Endothelial cell of umbilical vein (primary cell): ENCODE data around the gene ACSS2. TPM values are rescaled to one million over a fixed set of nuclear protein-coding genes. Genes with fewer than 3 reads are reported as not detected.

Experiments
- BruUV-seq: library from RNA; stranded (reverse); fragments of 400-500 nt; replicated peaks from 2 replicates; lab custom pipeline; 2021; lab: Mats Ljungman, UMichigan
- CTCF ChIA-PET: fragments of 300-600, 350-600 bp; sonication (Branson Sonifier 250); formaldehyde crosslinking; loops from one replicate; lab custom pipeline; 2021; ENCODE audit warnings: antibody characterized with exemption, inconsistent platforms; lab: Charles Lee
- POLR2A ChIA-PET: fragments of 300-600, 350-600 bp; sonication (Branson Sonifier 250); formaldehyde crosslinking; loops from one replicate; lab custom pipeline; 2021; ENCODE audit warnings: antibody characterized with exemption, inconsistent platforms; lab: Charles Lee
- DNase-seq: peaks from one replicate; pipeline ENCODE4 v3.0.0-alpha.2; 2011; ENCODE audit warnings: low read depth, low spot score
- FAIRE-seq: peaks from 2 replicates; lab custom pipeline; 2011; peaks lifted over from hg19 to GRCh38; lab: Jason Lieb, UNC
- H2AFZ ChIP-seq: 2 replicates; pipeline ENCODE4 v1.6.0; 2012; ENCODE audit warnings: low read depth, low read length, control low read depth, inconsistent platforms
- H3K27ac ChIP-seq: 2 replicates; pipeline ENCODE4 v1.5.1; 2011; ENCODE audit warnings: low read depth, mild to moderate bottlenecking, control low read depth, low read length, moderate library complexity; ENCODE audit not compliant: insufficient read depth
- H3K27me3 ChIP-seq, 2 experiments: 2 replicates each; pipeline versions ENCODE4 v1.6.0 to v1.6.1; 2011; ENCODE audit warnings: low read length in 2 of 2, mixed read lengths in 1 of 2; ENCODE audit not compliant: control insufficient read depth in 2 of 2, insufficient read depth in 2 of 2
- H3K36me3 ChIP-seq, 2 experiments: 2 replicates in 1 of 2; 3 replicates in 1 of 2; pipeline ENCODE4 v1.5.1; 2011; ENCODE audit warnings: low read length in 2 of 2, mild to moderate bottlenecking in 1 of 2, moderate library complexity in 1 of 2; ENCODE audit not compliant: control insufficient read depth in 2 of 2, insufficient read depth in 2 of 2; ENCODE audit errors: extremely low read depth in 1 of 2
- H3K4me1 ChIP-seq: 3 replicates; pipeline ENCODE4 v1.5.1; 2011; ENCODE audit warnings: mild to moderate bottlenecking, low read length; ENCODE audit not compliant: control insufficient read depth, insufficient read depth; ENCODE audit errors: extremely low read depth
- H3K4me2 ChIP-seq: 2 replicates; pipeline ENCODE4 v1.6.1; 2011; ENCODE audit warnings: low read length, control low read depth, mixed read lengths; ENCODE audit not compliant: insufficient read depth
- H3K4me3 ChIP-seq, 3 experiments: fragments of 200-600 bp in 1 of 3; sonication (generic), shearing (Covaris generic) in 1 of 3; replicated peaks in 1 of 3; 2 replicates each; pipeline ENCODE4 v1.5.1; 2011 to 2016; ENCODE audit warnings: control low read depth in 3 of 3, low read length in 3 of 3, mild to moderate bottlenecking in 2 of 3, inconsistent platforms in 1 of 3, low read depth in 1 of 3, moderate library complexity in 1 of 3; ENCODE audit not compliant: insufficient read depth in 1 of 3
- H3K79me2 ChIP-seq: 2 replicates; pipeline ENCODE4 v1.6.0; 2012; ENCODE audit warnings: low read length, inconsistent platforms; ENCODE audit not compliant: control insufficient read depth, insufficient read depth
- H3K9ac ChIP-seq: replicated peaks from 2 replicates; pipeline ENCODE3; 2011; ENCODE audit warnings: low read length, control low read depth; ENCODE audit not compliant: insufficient read depth; ENCODE audit errors: extremely low read depth
- H3K9me1 ChIP-seq: replicated peaks from 3 replicates; pipeline ENCODE4 v1.6.0; 2011; ENCODE audit warnings: mild to moderate bottlenecking, low read length; ENCODE audit not compliant: control insufficient read depth, insufficient read depth; ENCODE audit errors: extremely low read depth
- H3K9me3 ChIP-seq: replicated peaks from 2 replicates; pipeline ENCODE4 v1.5.1; 2012; ENCODE audit warnings: low read length, inconsistent platforms; ENCODE audit not compliant: control insufficient read depth, insufficient read depth
- H4K20me1 ChIP-seq: replicated peaks from 2 replicates; pipeline ENCODE3; 2011; ENCODE audit warnings: mild to moderate bottlenecking, low read length; ENCODE audit not compliant: control insufficient read depth, insufficient read depth; ENCODE audit errors: extremely low read depth
- EZH2 ChIP-seq: IDR thresholded peaks from 2 replicates; pipeline ENCODE4 v1.6.1; 2012; ENCODE audit warnings: borderline replicate concordance, low read depth, mild to moderate bottlenecking, moderate library complexity, low read length, inconsistent platforms; ENCODE audit not compliant: severe bottlenecking
- FOS ChIP-seq: IDR thresholded peaks from 2 replicates; pipeline ENCODE4 v1.6.1; 2011; ENCODE audit warnings: mild to moderate bottlenecking, low read length, moderate library complexity, borderline replicate concordance; ENCODE audit not compliant: insufficient read depth
- GATA2 ChIP-seq: IDR thresholded peaks from 2 replicates; pipeline ENCODE4 v1.7.0; 2011; ENCODE audit warnings: low read depth, mild to moderate bottlenecking, moderate library complexity, mixed read lengths, low read length; ENCODE audit not compliant: insufficient read length, insufficient read depth
- JUN ChIP-seq: IDR thresholded peaks from 2 replicates; pipeline ENCODE4 v1.6.1; 2011; ENCODE audit warnings: borderline replicate concordance, low read depth; ENCODE audit not compliant: insufficient read length, insufficient read depth
- MYC ChIP-seq: IDR thresholded peaks from one replicate; pipeline ENCODE4 v1.6.1; 2011; ENCODE audit warnings: mild to moderate bottlenecking, low read depth, low read length
- POLR2A ChIP-seq: IDR thresholded peaks from 2 replicates; pipeline ENCODE4 v1.6.1; 2012; ENCODE audit warnings: low read depth, mild to moderate bottlenecking, control low read depth, low read length
- POLR2AphosphoS5 ChIP-seq: IDR thresholded peaks from 2 replicates; pipeline ENCODE4 v1.6.1; 2012; ENCODE audit warnings: low read depth, mild to moderate bottlenecking, control low read depth, low read length, moderate library complexity; ENCODE audit not compliant: insufficient read depth
- dilution Hi-C: fragments of 300-500 bp; cut with MboI; formaldehyde crosslinking; loops from one replicate; pipeline ENCODE4 v1.15.0; 2019; ENCODE audit warnings: low sequenced_read_pairs; ENCODE audit not compliant: extremely low pct_ligation_motif_present
- intact Hi-C: fragments of 100-400 bp; cut with micrococcal nuclease; formaldehyde crosslinking; loops from one replicate; pipeline ENCODE4 v1.10.0; 2022
- polyA plus RNA-seq, 4 experiments: library from polyadenylated mRNA; depleted of rRNA in 3 of 4; stranded (reverse) in 3 of 4; unstranded in 1 of 4; fragments of >200 nt; gene quantifications; 2 replicates each; pipeline versions ENCODE4 v1.2.1 to v1.2.3, GENCODE V29; 2011 to 2012; ENCODE audit warnings: missing spikeins in 1 of 4
- total RNA-seq: library from RNA; stranded (reverse); gene quantifications from 2 replicates; pipeline ENCODE4 v1.2.3, GENCODE V29; 2021
- TF ChIP-seq, protein P1 (sequence below): IDR thresholded peaks from 2 replicates; pipeline ENCODE4 v1.6.1; 2011; ENCODE audit not compliant: insufficient read depth, insufficient read length
- TF ChIP-seq, protein P2 (sequence below), 2 donors: IDR thresholded peaks; 1 replicate in 1 of 2; 2 replicates in 1 of 2; pipeline ENCODE4 v1.5.1; 2011; ENCODE audit warnings: low read length in 2 of 2, mild to moderate bottlenecking in 2 of 2, moderate library complexity in 2 of 2, control low read depth in 1 of 2, inconsistent platforms in 1 of 2, low read depth in 1 of 2; ENCODE audit not compliant: insufficient read depth in 1 of 2; ENCODE audit errors: extremely low read depth in 1 of 2

The ACSS2 gene
- total and polyA plus RNA-seq, 2 donors (not counting 3 experiments of a cell fraction or from before 2014, with no cell fraction given): 40.7 to 42.3 TPM

DNA sequence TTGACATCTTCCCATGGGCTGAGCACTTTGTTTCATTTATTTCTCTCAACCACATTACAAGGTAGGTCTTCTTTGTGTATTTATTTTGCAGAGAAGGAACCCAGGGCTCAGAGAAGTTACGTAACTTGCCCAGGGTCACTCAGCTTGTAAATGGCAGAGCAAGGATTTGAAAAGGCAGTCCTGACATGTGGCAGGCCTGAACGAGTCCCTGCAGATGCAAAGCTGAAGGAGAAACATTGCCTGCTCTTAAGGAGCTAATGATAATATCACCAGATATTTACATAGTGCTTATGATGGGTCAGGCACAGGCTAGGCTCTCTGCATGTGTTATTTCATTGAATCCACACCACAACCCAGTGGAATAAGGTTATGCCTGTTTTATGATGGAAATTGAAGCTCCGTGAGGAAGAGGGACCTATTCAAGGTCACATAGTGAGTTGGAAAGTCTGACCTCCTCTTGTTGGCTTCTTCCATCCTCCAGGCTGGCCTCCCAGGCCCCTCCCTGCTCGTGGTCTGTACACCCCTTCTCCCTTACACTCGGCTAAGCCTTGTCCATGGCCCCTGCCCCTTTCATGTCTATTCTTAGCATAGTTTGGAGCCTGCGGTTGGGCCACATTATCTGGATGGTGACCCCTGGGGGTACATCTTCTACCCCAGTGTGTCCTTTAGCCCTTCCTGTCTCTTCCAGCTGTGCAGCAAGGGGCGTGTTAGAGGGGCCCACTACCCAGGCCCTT is 91.8 kb downstream of the ACSS2 start:
- H3K36me3 ChIP-seq: no peaks in the 10 kb centered on the region
- no peak overlapping the region for H2AFZ ChIP-seq
- BruUV-seq: no TSS peak
- FAIRE-seq (no peak), DNase-seq (no peak)
- no peak overlapping the region for H3K9ac ChIP-seq
- no peaks in the 10 kb centered on the region for H3K9me3 ChIP-seq
- intact Hi-C loops: no loop called here
- ChIA-PET POLR2A (interaction anchor here (0.5 kb wide), 1 partner anchor 63 kb away, joined by 4 read pairs; no protein-coding TSS in a partner anchor), CTCF (interaction anchor here (1.0 to 1.2 kb wide), 2 partner anchors 32 to 94 kb away, joined by 3 read pairs; no protein-coding TSS in a partner anchor)
- dilution Hi-C loops: no loop called here
- TF ChIP-seq FOS: no peak
- TF ChIP-seq JUN: no peak
- TF ChIP-seq MYC: no peak
- TF ChIP-seq, protein P1, sequence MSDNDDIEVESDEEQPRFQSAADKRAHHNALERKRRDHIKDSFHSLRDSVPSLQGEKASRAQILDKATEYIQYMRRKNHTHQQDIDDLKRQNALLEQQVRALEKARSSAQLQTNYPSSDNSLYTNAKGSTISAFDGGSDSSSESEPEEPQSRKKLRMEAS: no peak
- TF ChIP-seq, protein P2, sequence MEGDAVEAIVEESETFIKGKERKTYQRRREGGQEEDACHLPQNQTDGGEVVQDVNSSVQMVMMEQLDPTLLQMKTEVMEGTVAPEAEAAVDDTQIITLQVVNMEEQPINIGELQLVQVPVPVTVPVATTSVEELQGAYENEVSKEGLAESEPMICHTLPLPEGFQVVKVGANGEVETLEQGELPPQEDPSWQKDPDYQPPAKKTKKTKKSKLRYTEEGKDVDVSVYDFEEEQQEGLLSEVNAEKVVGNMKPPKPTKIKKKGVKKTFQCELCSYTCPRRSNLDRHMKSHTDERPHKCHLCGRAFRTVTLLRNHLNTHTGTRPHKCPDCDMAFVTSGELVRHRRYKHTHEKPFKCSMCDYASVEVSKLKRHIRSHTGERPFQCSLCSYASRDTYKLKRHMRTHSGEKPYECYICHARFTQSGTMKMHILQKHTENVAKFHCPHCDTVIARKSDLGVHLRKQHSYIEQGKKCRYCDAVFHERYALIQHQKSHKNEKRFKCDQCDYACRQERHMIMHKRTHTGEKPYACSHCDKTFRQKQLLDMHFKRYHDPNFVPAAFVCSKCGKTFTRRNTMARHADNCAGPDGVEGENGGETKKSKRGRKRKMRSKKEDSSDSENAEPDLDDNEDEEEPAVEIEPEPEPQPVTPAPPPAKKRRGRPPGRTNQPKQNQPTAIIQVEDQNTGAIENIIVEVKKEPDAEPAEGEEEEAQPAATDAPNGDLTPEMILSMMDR (IDR thresholded peaks at IDR 0.05; ENCODE audit: extremely low read depth in 1 of 2, insufficient read depth in 1 of 2, low read depth in 1 of 2, low read length in 2 of 2): no peak
- no peak for TF ChIP-seq GATA2
- TF ChIP-seq EZH2: no peak
- no peak for TF ChIP-seq POLR2A
- TF ChIP-seq POLR2AphosphoS5: no peak
- no peaks in the 10 kb centered on the region for H3K4me1 ChIP-seq
- H3K27ac ChIP-seq: no peak overlapping the region
- no peak overlapping the region for H3K4me3 ChIP-seq
- H4K20me1 ChIP-seq: no peaks in the 10 kb centered on the region
- no peak overlapping the region for H3K4me2 ChIP-seq
- no peaks in the 10 kb centered on the region for H3K79me2 ChIP-seq
- H3K27me3 ChIP-seq: no peaks in the 10 kb centered on the region
- H3K9me1 ChIP-seq: no peaks in the 10 kb centered on the region
